B cell (primary cell): ENCODE measurements around the gene LRRTM1. TPM values are rescaled to one million over a fixed set of nuclear protein-coding genes. Genes with fewer than 3 reads are reported as not detected.

Experiments used
- ATAC-seq: fragments of 200-7000 bp; cut with Tn5 transposase; one replicate; pipeline ENCODE4 v1.10.0; 2021; ENCODE audit warnings: low read depth, mild to moderate bottlenecking, moderate number of reproducible peaks, moderate library complexity
- CTCF ChIA-PET: fragments of 350-600 bp; sonication (Branson Sonifier 250); formaldehyde crosslinking; loops from one replicate; lab custom pipeline; 2021; ENCODE audit warnings: antibody characterized with exemption, inconsistent platforms; lab: Charles Lee
- POLR2A ChIA-PET: fragments of 350-600 bp; sonication (Branson Sonifier 250); formaldehyde crosslinking; loops from one replicate; lab custom pipeline; 2021; ENCODE audit warnings: antibody characterized with exemption; lab: Charles Lee
- DNase-seq: peaks from one replicate; pipeline ENCODE4 v3.0.0; 2013
- H2AFZ ChIP-seq: 2 replicates; pipeline ENCODE4 v1.6.1; 2012; ENCODE audit warnings: mild to moderate bottlenecking, low read depth, low read length; ENCODE audit not compliant: insufficient read depth, poor library complexity, severe bottlenecking
- H3K27ac ChIP-seq, 2 donors: 1 replicate in 1 of 2; 2 replicates in 1 of 2; pipeline ENCODE4 v1.5.1; 2012 to 2013; ENCODE audit warnings: low read length in 2 of 2, mild to moderate bottlenecking in 2 of 2, moderate library complexity in 1 of 2
- H3K27me3 ChIP-seq, 4 experiments: fragments of 200-600 bp in 1 of 4; sonication (generic) in 1 of 4; replicated peaks in 1 of 4; 1 replicate in 2 of 4; 2 replicates in 2 of 4; pipeline versions ENCODE4 v1.6.1 to v1.7.0; 2013 to 2016; ENCODE audit warnings: low read length in 3 of 4, mild to moderate bottlenecking in 2 of 4, mixed read lengths in 1 of 4, moderate library complexity in 1 of 4; ENCODE audit not compliant: insufficient read depth in 4 of 4, control insufficient read depth in 3 of 4; ENCODE audit errors: control extremely low read depth in 1 of 4
- H3K36me3 ChIP-seq, 2 experiments: replicated peaks in 1 of 2; 1 replicate in 1 of 2; 2 replicates in 1 of 2; pipeline versions ENCODE4 v1.6.1 to v1.7.1; 2013; ENCODE audit warnings: low read length in 1 of 2; ENCODE audit not compliant: insufficient read depth in 2 of 2, control insufficient read depth in 1 of 2; ENCODE audit errors: control extremely low read depth in 1 of 2, extremely low read depth in 1 of 2
- H3K4me1 ChIP-seq, 2 donors: fragments of 200-600 bp in 1 of 2; sonication (generic) in 1 of 2; 1 replicate in 1 of 2; 2 replicates in 1 of 2; pipeline versions ENCODE4 v1.5.1 to v1.6.1; 2013 to 2017; ENCODE audit warnings: low read length in 2 of 2; ENCODE audit not compliant: control insufficient read depth in 2 of 2, insufficient read depth in 2 of 2
- H3K4me2 ChIP-seq: replicated peaks from 2 replicates; pipeline ENCODE3; 2012; ENCODE audit warnings: mild to moderate bottlenecking, low read depth, low read length; ENCODE audit not compliant: poor library complexity, severe bottlenecking
- H3K4me3 ChIP-seq, 5 experiments: fragments of 200-600 bp in 1 of 5; sonication (generic) in 1 of 5; 1 replicate in 3 of 5; 2 replicates in 2 of 5; pipeline versions ENCODE4 v1.5.1 to v1.7.0; 2011 to 2016; ENCODE audit warnings: low read length in 4 of 5, mild to moderate bottlenecking in 4 of 5, low read depth in 2 of 5, control low read depth in 1 of 5, moderate library complexity in 1 of 5; ENCODE audit not compliant: insufficient read depth in 1 of 5; ENCODE audit errors: control extremely low read depth in 1 of 5, extremely low read depth in 1 of 5
- H3K79me2 ChIP-seq: fragments of 200-600 bp; sonication (generic); one replicate; pipeline ENCODE4 v1.6.0; 2016; ENCODE audit warnings: low read length; ENCODE audit not compliant: control insufficient read depth, insufficient read depth
- H3K9ac ChIP-seq: fragments of 200-600 bp; sonication (generic); 2 replicates; pipeline ENCODE4 v1.6.1; 2017; ENCODE audit warnings: mild to moderate bottlenecking, low read length, moderate library complexity
- H3K9me3 ChIP-seq, 3 donors: one replicate each; pipeline versions ENCODE4 v1.6.1 to v1.7.1; 2013; ENCODE audit warnings: low read length in 2 of 3; ENCODE audit not compliant: control insufficient read depth in 2 of 3, insufficient read depth in 1 of 3; ENCODE audit errors: control extremely low read depth in 1 of 3
- H4K20me1 ChIP-seq: 2 replicates; pipeline ENCODE4 v1.6.0; 2012; ENCODE audit warnings: mild to moderate bottlenecking, low read length; ENCODE audit not compliant: insufficient read depth, control insufficient read depth, poor library complexity, severe bottlenecking
- H3K27ac Mint-ChIP-seq: one replicate; pipeline ENCODE4 v1.8.0; 2021; ENCODE audit warnings: mixed read lengths
- H3K27me3 Mint-ChIP-seq: one replicate; pipeline ENCODE4 v1.8.0; 2021; ENCODE audit warnings: mixed read lengths
- H3K4me1 Mint-ChIP-seq: one replicate; pipeline ENCODE4 v1.8.0; 2021; ENCODE audit warnings: mixed read lengths
- H3K4me3 Mint-ChIP-seq: one replicate; pipeline ENCODE4 v1.8.0; 2021; ENCODE audit warnings: mixed read lengths
- H3K9me3 Mint-ChIP-seq: one replicate; pipeline ENCODE4 v1.8.0; 2022; ENCODE audit warnings: mixed read lengths; ENCODE audit not compliant: insufficient read depth
- CTCF ChIP-seq: fragments of 200-600 bp; IDR thresholded peaks from one replicate; pipeline ENCODE4 v1.8.0; 2022; ENCODE audit warnings: antibody characterized with exemption, mild to moderate bottlenecking
- EZH2 ChIP-seq: IDR thresholded peaks from 2 replicates; pipeline ENCODE4 v1.6.1; 2012; ENCODE audit warnings: borderline replicate concordance, low read depth, mild to moderate bottlenecking, moderate library complexity, low read length; ENCODE audit not compliant: insufficient read depth, poor library complexity, severe bottlenecking
- WGBS: methylation state at CpG from one replicate; pipeline ENCODE4 v1.1.5; 2013; ENCODE audit warnings: missing lambda C conversion rate; ENCODE audit not compliant: insufficient coverage; 5-methylcytosine and 5-hydroxymethylcytosine counted together
- intact Hi-C: fragments of 100-400 bp; cut with micrococcal nuclease; formaldehyde crosslinking; loops from one replicate; pipeline ENCODE4 v1.10.0; 2022
- polyA plus RNA-seq: library from polyadenylated mRNA; depleted of rRNA; stranded (reverse); fragments of >200 nt; gene quantifications from 2 replicates; pipeline ENCODE4 v1.2.3, GENCODE V29; 2012
- total RNA-seq, 2 donors: library from RNA; stranded (reverse); fragments of 120-200 nt in 1 of 2; gene quantifications; 1 replicate in 1 of 2; 2 replicates in 1 of 2; pipeline versions ENCODE4 v1.2.3 to v1.2.4, GENCODE V29; 2013 to 2022

The LRRTM1 gene
- total and polyA plus RNA-seq, 2 donors (not counting 1 experiment from before 2014, with no cell fraction given): not detected

GRCh38 chr2:80338794-80339193 is 34.2 kb upstream of the LRRTM1 start:
- WGBS: no CpG with 5 or more reads among the region's 2 CpGs
- no peak for ATAC-seq

GRCh38 chr2:80335411-80335810 is 30.9 kb upstream of the LRRTM1 start:
- peaks cover 6% of the 10 kb centered on the region for H3K9me3 Mint-ChIP-seq
- Histone ChIP-seq H3K4me3 (no peak overlapping the region), H3K4me2 (no peak overlapping the region), H2AFZ (no peak overlapping the region), H3K9me3 (peaks cover 0 to 4% (median 1%) of the 10 kb centered on the region in 3 donors), H3K9ac (no peak overlapping the region), H3K27ac (no peak overlapping the region), H3K79me2 (no peaks in the 10 kb centered on the region), H3K27me3 (no peaks in the 10 kb centered on the region), H4K20me1 (no peaks in the 10 kb centered on the region), H3K4me1 (no peaks in the 10 kb centered on the region), H3K36me3 (no peaks in the 10 kb centered on the region)
- CTCF ChIA-PET: no interaction called here
- H3K4me1 Mint-ChIP-seq: no peaks in the 10 kb centered on the region
- H3K27me3 Mint-ChIP-seq: no peaks in the 10 kb centered on the region
- no peak overlapping the region for H3K27ac Mint-ChIP-seq
- ATAC-seq (no peak), DNase-seq (no peak)
- TF ChIP-seq CTCF (no peak), EZH2 (no peak)
- H3K4me3 Mint-ChIP-seq: no peak overlapping the region
- POLR2A ChIA-PET: no interaction called here
- WGBS: no CpG with 5 or more reads among the region's 1 CpG
- intact Hi-C loops: no loop called here

More at GRCh38 chr2:80338794-80339193, 34.2 kb upstream of the LRRTM1 start:
- peaks cover 0 to 3% (median 0%) of the 10 kb centered on the region in 3 donors for H3K9me3 ChIP-seq
- Mint-ChIP-seq H3K27ac (no peak overlapping the region), H3K9me3 (peaks cover 6% of the 10 kb centered on the region), H3K4me3 (no peak overlapping the region), H3K27me3 (no peaks in the 10 kb centered on the region), H3K4me1 (no peaks in the 10 kb centered on the region)
- no peak overlapping the region for H2AFZ ChIP-seq
- H3K27ac ChIP-seq: no peak overlapping the region
- no peak for DNase-seq
- H3K4me2 ChIP-seq: no peak overlapping the region
- intact Hi-C loops: no loop called here
- CTCF ChIA-PET: no interaction called here
- H3K36me3 ChIP-seq: no peaks in the 10 kb centered on the region
- H3K4me1 ChIP-seq: no peaks in the 10 kb centered on the region
- TF ChIP-seq EZH2 (no peak), CTCF (no peak)
- POLR2A ChIA-PET: no interaction called here
- no peaks in the 10 kb centered on the region for H3K27me3 ChIP-seq
- H3K79me2 ChIP-seq: no peaks in the 10 kb centered on the region
- H3K9ac ChIP-seq: no peak overlapping the region
- no peaks in the 10 kb centered on the region for H4K20me1 ChIP-seq
- H3K4me3 ChIP-seq: no peak overlapping the region
